HG02610 (cell line): ENCODE measurements around the gene AQP12A.

ENCODE experiments used
- ATAC-seq: cut with Tn5 transposase; IDR thresholded peaks from one replicate; pipeline ENCODE4 v1.9.1; 2021; ENCODE audit warnings: mild to moderate bottlenecking, moderate library complexity; ENCODE audit not compliant: unreplicated experiment

Gene AQP12A

DNA sequence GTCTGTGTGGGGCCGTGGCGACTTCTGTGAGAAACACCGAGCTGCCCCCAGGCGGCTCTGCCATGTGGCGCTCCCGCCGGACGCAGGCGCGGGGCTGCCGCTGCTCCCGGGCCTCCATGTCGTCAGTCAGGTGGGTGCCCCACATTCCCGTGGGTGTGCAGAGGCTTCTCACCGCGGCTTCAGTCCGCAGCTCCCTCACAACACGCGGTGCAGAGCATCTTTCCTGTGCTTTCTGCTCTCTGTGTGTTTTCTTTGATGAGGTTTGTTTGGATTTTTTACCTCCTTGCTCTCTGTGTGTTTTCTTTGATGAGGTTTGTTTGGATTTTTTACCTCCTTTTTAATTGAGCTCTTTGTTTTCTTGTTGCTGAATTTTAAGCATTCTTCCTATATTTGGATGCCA lies 13.0 kb downstream of the AQP12A start:
- no peak for ATAC-seq

- no peak for ATAC-seq
Observed at GRCh38 chr2:240705204-240705791, 13.6 kb downstream of the AQP12A start.

GRCh38 chr2:240707043-240707756 lies 15.5 kb downstream of the AQP12A start:
- no peak for ATAC-seq

DNA sequence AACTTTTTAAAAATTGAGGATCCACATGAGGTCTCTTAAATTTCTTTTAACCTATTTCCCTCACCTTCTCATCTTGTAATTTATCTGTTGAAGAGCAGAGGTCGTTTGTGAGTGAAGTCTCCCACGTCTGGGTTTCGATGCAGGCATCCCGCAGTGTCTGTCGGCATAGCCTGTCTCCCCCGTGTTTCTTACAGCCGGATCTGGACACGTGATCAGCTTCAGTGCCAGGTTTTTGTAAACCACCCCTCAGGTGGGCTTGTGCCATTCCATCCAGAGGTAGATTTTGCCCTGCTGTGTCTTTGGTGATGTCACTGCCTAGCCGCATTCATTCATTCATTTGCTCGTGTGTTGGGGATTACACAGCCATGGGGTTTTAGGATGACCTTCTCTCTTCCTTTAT lies 16.2 kb downstream of the AQP12A start:
- no peak for ATAC-seq

GRCh38 chr2:240708457-240708856 lies 16.8 kb downstream of the AQP12A start:
- no peak for ATAC-seq

DNA sequence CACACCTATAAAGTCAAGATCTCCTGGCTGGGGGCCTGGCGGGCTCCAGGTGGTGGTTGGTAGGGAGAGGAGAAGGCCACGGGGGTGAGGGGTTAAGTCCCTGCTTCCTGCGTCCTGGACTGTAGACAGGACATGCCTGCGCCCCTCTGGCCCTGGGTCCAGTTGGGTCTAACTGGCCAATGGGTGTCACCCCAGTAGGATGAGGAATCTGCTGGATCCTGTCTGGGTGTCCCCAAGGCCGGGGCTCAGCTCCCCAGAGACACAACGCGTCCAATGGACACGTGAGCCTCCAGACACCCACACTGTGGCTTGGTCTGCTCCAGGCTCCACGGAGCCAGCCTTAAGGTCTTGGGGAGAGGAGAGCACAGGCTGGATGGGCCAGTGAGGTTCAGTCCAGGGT lies 19.6 kb downstream of the AQP12A start:
- no peak for ATAC-seq

- no peak for ATAC-seq
Observed at GRCh38 chr2:240711701-240712100, 20.0 kb downstream of the AQP12A start.

DNA sequence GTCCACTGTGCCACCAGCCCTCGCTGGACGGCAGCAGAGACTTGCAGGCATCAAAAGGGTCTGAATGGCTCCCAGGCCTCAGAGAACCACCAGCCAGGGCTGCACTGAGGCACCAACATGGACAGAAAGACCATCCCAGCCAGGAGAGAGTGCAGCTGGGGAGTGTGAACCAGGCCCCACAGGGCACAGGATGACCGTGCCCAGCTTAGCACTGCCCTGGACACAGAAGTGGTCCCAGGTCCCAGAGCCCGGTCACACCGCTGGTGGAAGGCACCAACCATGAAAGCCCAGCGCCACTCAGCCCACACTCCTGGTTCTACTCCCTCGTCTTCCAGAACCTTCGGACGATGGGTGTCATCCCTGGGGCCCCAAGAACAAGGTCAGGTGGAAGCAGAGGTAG lies 20.5 kb downstream of the AQP12A start:
- no peak for ATAC-seq

DNA sequence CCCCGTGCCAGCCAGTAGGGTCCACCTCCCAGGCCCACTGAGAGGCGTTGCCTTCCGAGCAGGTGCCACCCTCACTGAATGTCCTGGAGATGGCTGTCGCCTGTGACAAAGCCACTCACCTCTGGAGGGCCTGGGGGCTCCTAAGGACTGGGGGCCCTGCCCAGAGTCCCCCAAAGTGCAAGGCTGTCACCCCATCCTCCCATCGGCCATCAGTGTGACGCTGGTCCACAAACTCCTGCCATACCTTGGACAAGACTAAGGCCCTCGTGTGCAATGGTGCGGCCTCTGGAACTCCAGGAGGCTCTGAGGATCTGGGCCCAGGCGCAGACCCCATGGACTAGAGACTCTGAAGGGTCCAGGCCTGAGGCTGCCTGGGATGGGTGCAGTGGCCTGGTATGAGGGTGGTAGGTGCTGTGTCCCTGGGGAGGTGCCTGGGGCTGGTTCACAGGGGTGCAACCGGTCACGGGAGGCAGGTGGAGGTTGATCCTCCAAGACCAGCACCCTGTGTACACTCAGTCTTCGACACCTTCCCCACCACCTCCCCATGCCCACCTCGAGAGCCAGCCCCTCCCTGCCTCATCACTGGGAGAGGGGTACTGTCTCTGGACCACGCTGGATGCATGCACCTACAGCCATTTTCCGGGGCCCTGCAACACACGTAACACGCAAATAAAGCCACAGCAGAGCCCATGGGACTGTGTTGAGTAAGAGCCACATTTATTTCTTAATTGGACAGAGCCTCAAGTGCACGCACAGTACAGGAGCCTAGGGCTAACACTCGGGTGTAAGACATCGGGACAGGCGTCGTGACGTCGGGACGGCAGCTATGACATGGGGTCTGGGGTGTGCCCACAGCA lies 21.6 kb downstream of the AQP12A start:
- ATAC-seq: no peak

- ATAC-seq: no peak
Observed at GRCh38 chr2:240713928-240714746, 22.5 kb downstream of the AQP12A start.

DNA sequence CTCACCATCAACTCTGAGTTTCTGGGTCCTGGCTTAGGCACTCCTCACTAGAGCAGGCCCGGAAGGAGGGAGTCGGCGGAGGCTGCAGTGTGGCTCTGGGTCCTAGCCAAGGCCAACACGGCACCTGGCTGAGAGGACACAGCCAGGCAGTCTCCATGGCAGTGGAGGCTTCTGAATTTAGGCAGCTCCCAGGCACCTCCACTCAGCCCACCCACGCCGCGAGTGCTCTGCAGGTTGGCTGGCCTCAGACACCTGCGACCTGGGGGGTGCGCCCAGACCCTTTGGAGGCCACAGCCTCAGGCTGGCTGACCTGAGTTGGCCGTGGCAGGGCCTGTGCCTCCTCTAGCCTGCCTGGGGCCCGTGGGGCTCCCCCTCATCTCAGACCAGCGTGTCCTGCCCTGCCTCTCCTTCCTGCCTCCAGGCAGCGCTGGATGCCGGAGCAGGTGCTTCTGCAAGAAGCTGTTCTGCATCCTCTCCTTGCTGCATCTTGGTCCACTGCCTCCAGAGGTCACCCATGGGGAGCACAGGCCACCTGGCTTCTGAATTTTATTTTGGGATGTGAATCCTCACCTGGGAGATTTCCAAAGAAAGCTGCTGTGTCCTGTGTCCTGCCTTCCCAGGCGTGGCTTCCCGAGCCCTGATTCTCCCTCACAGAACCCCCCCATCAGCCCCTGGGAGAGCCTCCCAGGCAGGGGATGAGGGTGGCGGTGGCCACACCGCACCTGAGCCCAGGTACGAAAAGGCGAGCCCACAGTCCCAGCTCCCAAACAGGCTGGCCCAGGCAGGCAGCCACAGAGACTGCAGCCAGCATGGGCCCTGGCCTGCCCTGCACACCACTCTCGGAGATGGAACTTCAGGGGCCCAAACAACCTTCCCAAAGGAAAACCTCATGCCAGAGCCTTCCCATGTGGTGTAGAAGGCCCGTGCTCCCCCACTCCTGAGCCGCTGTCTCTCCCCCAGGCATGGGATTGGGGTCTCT lies 23.4 kb downstream of the AQP12A start:
- no peak for ATAC-seq

- ATAC-seq: no peak
Observed at GRCh38 chr2:240716130-240716798, 24.6 kb downstream of the AQP12A start.

DNA sequence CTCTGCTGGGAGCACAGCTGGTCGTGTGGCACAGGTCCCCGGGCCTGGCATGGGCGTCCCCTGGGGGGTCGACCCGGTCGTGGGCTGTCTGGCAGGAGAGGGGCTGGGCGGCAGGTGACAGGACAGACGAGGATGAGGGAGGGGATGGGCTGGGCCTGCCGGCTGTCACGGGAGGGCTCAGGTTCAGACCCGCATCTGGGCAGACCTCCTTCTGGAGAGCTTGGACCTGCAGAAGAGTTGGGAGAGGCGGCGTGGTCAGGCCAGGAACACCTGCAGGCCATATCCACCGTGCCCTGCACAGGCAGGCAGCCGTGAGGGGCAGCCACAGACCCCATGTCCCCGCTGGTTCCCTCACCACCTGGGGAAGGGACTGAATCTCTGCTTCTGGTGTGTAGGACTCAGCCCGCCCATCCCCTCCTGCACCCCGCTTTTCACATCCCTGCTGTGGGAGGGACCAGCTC lies 25.5 kb downstream of the AQP12A start:
- ATAC-seq: no peak

DNA sequence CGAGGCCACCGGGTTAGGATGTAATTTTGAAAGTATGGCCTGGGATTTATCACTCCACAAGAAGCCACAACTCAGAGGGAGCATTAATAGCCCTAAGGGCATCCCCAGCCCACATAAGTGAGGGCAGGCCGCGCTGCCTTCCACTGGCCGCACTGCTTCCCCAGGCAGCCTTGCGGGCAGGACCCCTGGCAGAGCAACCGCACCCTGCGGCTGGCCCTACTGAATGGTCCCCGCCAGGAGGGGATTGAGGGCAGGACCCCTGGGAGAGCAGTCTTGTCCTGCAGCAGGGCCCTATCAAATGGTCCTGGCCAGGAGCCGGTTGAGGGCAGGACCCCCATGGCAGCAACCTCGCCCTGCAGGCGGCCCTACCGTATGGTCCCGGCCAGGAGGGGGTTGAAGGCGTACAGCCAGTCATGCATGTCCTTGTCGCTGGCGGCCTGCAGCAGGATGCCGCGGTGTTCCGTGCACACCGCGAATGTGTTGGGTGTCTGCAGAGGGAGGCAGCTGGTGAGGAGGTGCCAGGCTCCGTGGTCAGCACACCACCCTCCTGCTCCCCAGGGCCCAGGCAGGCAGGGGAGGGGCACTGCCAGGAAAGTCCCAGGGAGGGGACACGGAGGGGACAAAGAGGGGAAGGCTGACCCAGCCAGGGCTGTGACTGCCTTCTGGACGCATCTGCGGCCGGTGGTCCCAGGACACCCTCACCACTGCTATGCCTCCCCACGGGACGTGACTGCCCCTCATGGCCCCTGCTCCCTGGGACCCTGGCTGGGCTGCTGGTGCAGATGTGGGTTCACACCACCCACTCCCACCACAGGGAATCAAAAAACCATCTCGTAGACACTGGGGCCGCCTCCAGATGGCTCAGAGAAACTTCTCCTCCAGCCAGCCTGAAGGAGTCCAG lies 26.3 kb downstream of the AQP12A start:
- ATAC-seq: no peak

GRCh38 chr2:240718896-240719490 lies 27.3 kb downstream of the AQP12A start:
- ATAC-seq: no peak

- no peak for ATAC-seq
Observed at GRCh38 chr2:240719676-240720545, 28.2 kb downstream of the AQP12A start.
